Left cardiac atrium (tissue), 4 donors: ENCODE results near the gene ERG28. TPM values are rescaled to one million over a fixed set of nuclear protein-coding genes. Genes with fewer than 3 reads are reported as not detected.
"Not testable (repeated sequence)": the region's sequence is repeated elsewhere in the genome, so short reads cannot be mapped to it uniquely, and the experiment has no call there.

ENCODE experiments used
- ATAC-seq, 2 donors: fragments of 200-7000 bp; cut with Tn5 transposase; one replicate each; pipeline ENCODE4 v1.9.1; 2020; ENCODE audit warnings: mild to moderate bottlenecking in 2 of 2, moderate library complexity in 2 of 2
- DNase-seq: peaks from one replicate; pipeline ENCODE4 v3.0.0-alpha.2; 2020
- intact Hi-C, 2 donors: fragments of 100-400 bp; cut with DNase I; formaldehyde crosslinking; loops; one replicate each; pipeline versions ENCODE4 v1.14.1 to v1.15.1; 2022 to 2023
- long read RNA-seq: library from polyadenylated mRNA; unstranded; transcript quantifications from one replicate; pipeline ENCODE4 v2.0.0, GENCODE V29; 2021
- total RNA-seq, 2 donors: library from RNA; stranded (reverse); fragmentation: NEBNext Ultra II Directional; extraction: Animal tissue kit (Norgen Biotek cat#: 25700); gene quantifications; one replicate each; pipeline ENCODE4 v1.2.1, GENCODE V29; 2021
- donor health status: DM: no; HTN: yes; CAD: no.
- donor health status: DM: no; HTN: yes; CAD: no; lungs with severe emphysema.
- donor health status: DM: yes; HTN: yes; CAD: no.
- donor health status: Dilated cardiomyopathy.

Gene ERG28, protein sequence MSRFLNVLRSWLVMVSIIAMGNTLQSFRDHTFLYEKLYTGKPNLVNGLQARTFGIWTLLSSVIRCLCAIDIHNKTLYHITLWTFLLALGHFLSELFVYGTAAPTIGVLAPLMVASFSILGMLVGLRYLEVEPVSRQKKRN
- 1 to 10 TPM; 8.8 to 9.0 TPM for total RNA-seq
- long read RNA-seq, transcript ERG28-201 (5 exons, 2,633 nt), result major isoform, 15 of 15 reads
- long read RNA-seq, partial matches to known transcripts, result 0 of 15 reads
- long read RNA-seq, other reads (novel, unspliced or antisense), result 0 of 15 reads

DNA sequence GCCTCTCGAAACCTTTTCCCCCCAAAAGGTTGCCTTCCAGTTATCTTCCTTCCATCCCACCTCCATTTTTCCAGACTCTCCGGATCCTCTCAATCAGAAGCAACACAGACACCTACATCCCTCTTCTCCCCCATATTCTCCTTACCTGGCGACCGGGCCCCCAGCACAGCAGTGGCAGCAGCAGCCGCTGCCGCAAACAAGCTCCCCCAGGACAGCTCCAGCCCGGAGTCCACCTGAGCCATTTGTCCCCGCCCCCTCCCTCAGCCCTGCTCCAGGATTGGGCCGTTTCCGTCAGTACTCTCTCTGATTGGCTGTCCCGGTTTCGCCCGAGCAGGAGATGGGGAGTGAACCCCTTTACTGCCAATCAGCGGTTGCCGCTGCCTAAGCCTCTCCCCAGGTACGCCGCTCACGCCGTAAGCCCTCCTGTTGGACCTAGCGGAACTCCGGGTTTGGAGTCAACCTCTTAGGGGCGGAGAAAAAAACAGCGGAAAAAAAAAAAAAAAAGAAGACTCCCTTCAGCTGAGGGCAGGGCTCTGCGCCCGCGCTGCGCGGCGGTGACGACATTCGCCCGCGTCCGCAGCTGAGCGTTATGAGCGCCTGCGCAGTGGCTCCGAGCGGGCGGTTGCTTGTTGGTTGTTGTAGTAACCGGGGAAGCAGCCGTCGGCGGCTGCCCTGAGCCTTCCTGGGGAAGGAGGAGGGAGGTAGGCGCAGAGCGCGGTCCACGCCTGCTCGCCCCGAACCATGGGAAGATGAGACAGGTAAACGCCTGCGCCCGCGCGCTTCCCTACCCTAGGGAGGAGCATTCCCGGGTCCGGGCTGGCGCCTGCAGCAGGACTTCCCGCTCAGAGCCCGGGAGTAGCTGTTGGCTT, at the start of gene ERG28, which contains the start of gene TTLL5:
Gene ERG28, minus strand, starts transcription at position 247 of the 869 bp plus-strand sequence. CDS start 3,374 bp downstream, outside the sequence.
Gene TTLL5, plus strand, starts transcription at position 617 of the 869 bp plus-strand sequence. CDS start 1,904 bp downstream, outside the sequence.
- peak; percentile 96 for DNase-seq
- ATAC-seq, result peak; percentile 98
- intact Hi-C loops, result no loop called here

DNA sequence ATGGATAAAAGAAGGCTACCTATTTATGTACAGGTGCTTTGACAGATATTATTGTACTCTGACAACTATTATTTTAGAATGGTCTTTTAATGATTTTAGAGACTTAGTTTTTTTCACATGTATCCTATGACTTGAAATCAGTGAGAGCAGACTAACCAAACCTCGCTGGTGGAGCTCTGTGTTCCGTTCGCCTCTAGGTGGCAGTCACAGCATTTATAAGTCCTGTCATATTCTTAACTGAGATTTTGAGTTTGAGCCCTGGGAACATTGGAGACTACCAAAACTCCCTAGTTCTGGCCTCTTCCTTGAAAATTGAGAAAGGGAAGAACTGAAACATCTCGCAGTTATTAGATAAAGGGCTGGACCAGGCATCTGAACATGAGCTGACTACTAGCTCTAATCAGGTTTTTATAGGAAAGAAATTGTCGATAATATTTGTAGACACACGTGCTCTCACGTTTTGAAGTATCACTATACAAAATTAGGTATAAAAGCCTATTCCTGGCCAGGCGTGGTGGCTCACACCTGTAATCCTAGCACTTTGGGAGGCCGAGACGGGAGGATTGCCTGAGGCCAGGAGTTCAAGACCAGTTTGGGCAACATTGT, 48.6 kb upstream of the ERG28 start:
- DNase-seq, result peak; percentile 80
- ATAC-seq, result peak; percentile 48 to 56
- intact Hi-C loops, result no loop called here

DNA sequence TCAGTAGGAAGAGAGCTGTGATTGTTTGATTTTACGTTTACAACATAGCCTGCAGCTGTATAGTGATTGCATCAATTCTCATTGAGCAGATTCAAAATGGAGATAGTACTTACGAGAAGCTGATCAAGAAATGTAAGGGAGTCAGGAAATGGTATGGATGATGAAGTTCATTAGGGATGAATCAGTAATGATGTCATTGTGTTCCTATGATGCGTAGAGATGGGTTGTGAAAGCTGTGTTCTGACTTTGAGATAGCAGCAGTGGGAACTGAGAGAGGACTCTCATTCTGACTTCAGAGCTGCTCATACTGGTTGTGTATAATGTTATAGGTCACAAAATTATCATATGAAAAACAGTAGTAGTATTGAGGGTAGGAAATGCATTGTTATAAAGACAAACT, 44.3 kb upstream of the ERG28 start:
- ATAC-seq (no peak), DNase-seq (no peak)
- intact Hi-C loops, result no loop called here

DNA sequence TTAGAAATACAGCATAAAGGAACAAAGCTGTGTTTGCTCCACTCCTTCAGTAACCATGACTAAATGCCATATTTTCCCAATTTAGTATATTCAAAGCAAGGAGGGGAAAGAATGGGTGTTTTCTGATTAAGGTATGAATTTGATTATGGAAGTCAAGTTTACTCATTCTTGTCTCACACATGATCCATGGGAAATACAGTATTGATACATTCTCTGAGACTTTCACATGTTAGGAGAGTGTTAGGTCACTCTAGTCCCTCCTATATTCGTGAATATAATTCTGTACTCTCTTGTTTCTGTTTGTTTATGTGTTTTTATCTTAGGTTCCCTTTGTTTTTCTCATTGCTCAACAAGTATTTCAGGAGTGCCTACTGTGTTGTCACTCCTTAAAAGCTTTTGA, 42.8 kb upstream of the ERG28 start:
- intact Hi-C loops, result no loop called here
- DNase-seq (no peak), ATAC-seq (no peak)

DNA sequence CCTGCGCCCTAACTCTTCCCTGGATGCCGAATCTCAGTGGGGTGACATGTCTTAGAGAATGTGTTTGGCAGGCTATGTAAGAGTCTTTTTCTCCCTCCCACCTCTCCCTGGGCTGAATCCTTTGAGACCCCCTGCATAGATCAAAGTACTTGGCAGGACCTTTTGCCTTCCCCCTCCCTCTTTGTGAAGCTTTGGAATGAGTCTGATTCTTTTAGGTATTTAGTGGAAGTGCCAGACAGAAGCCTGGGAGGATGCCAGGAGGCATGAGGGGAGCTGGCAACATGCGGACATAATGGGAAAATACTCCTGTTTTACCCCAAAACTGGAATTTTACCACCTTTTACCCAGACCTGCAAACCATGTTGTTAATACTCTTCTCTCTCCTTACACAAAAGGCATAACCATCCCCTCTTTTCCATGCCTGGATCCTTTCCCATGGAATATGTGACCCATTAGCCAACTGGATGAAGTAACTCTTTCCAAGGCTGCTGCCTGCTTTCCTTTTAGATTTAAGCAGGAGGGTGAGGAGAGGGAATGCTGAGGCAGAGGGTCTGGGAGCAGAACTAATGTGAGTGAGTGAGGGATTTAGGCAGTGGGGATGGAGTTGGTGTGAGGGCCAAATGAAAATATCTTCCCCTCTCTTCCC, 42.1 kb upstream of the ERG28 start:
- intact Hi-C loops, result no loop called here
- DNase-seq, result no peak
- peak; percentile 56 for ATAC-seq

DNA sequence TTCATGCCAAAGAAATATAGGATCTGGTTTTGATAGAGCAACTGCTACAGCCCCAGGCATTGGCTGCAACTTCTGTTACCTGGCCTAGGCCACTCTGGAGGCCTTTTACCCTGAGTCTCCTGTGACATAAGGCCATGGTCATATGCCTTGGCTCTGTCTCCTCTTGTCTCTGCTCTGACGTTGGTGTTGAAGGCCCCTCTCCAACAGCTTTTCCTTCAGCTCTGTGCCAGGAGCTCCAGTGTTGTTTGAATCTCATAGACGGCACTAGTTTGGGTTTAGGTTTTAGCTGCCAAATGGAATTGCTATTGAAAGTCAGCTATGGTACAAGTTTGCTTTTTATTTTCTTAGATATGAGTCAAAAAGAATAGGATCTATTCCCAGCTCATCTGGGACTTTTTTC, 41.4 kb upstream of the ERG28 start:
- ATAC-seq (peak; percentile 76 to 77), DNase-seq (peak; percentile 29)
- intact Hi-C loops, result no loop called here

DNA sequence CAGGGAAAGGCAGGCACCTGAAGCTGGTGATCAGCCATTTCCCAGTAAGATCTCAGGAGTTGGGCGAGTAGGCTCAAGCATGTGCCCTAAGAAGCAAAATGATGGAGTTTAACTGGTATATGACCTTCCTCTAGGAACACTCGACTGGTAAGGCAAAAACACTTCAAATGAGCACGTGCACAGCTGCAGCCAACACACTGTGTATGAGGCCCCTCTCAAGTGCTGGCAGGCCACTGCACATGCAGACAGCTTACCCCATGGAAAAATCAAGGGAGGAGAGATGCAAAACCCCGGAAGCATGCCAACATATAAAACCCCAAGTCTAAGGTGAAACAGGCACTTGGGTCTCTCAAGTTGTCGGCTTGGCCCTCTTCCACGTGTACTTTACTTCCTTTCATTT, 39.6 kb upstream of the ERG28 start:
- DNase-seq, result no peak
- intact Hi-C loops, result no loop called here
- ATAC-seq, result no peak

DNA sequence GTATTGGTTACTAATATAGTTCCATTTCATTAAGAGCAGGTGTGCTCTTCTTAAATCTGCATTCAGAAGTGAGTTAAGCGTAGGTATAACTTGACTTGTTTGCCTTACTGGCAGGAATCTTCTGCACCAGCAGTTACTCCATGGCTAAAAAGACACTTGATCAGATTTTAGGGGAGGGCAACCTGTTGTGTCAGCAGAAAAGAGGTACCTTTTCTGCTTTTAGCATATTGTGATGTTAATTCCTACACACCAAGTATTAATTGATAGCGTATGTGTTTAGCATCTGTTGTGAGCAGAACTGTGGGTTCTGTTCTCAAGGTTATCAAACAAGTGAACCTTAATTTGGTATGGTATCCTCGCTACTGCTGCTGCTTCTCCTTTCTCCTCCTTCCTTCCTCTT, 38.7 kb upstream of the ERG28 start:
- intact Hi-C loops, result no loop called here

DNA sequence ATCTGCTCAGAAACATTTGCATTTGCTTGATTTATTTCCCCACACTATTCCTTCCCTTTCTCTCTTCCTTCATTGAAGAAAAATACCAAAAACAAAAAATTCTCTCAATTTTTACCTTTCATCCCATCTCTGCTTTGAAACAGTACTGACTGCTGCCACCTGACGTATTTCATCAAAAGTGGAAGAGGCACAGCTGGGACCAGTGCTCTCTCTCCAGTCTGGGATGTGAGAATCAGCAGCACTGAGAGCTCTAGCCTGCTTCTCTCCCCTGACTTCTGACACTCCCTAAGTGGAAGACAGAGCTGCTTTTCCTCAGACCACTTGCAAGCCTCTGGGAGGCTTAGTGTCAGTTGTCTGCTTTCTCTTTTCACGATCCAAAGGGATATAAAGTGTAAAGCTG, 37.2 kb upstream of the ERG28 start:
- DNase-seq, result no peak
- intact Hi-C loops, result no loop called here
- no peak for ATAC-seq

More for the DNA sequence above, 38.7 kb upstream of the ERG28 start:
- ATAC-seq, result no peak
- DNase-seq, result no peak

DNA sequence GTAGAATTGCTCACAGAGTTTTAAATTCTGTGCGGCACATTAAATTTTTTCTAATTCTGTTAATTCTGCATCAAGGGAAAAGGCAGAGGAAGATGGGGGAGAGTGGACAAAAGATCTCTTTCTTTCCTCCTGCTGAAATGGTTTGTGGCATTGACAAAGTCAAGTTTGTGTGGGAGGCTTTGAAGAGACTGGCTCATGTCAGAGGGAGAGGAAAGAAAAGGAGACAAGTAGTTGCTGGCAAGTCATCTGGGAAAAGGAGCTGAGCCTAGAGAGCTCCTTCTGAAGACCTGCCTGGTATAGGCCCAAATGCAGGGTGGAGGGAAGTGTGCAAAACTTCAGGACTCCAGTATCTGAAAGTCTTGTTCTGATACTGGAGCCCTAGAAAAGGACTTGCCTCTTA, 36.7 kb upstream of the ERG28 start:
- intact Hi-C loops, result no loop called here
- ATAC-seq (no peak), DNase-seq (no peak)

DNA sequence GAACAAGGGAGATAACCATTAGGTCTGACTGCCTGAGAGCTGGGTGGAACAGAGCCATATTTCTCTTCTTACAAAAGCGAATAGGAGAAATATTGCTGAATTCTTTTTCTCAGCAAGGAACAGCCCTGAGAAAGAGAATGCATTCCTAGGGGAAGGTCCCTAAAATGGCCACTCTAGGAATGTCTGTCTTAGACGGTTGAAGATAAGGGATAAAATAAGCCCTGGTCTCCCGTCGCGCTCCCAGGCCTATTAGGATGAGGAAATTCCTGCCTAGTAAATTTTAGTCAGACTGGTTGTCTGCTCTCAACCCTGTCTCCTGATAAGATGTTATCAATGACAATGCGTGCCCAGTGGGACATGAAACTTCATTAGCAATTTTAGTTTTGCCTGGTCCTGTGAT, 34.3 kb upstream of the ERG28 start:
- DNase-seq, intact Hi-C loops, ATAC-seq: not testable (repeated sequence)

DNA sequence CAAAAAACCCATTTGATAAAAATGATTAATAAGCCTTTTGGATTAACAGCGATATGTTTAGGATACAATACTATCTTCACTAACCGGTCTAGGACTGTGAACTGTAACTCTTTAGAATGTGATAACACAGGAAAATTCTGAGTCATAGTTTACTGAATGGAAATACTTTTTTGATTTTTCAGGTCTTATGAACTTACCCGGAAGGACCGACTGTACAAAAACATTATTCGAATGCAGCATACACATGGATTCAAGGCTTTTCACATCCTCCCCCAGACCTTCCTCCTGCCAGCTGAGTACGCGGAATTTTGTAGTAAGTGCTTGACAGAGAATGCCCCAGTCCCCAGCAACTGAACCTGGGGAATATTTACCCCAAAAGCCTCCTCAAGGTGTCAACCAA, 29.3 kb upstream of the ERG28 start:
- intact Hi-C loops, result no loop called here

DNA sequence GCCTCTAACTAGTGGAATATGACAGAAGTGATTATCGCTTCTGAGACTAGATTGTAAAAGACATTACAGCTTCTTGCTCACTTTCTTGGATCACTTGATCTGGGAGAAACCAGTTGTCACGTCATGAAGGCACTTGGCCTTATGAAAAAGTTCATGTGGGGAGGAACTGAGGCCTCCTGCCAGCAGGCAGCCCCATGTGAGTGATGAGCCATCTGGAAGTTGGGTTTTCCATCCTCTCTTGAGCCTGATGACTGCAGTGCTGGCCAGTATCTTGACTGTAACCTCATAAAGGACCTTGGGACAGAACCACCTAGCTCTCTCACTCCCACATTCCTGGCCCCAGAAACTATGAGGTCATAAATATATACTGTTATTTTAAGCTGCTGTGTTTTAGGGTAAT, 28.3 kb upstream of the ERG28 start:
- peak; percentile 45 for DNase-seq
- ATAC-seq, result peak in 1 of 2 donors; percentile 55
- intact Hi-C loops, result no loop called here

More for the DNA sequence above, 29.3 kb upstream of the ERG28 start:
- no peak for ATAC-seq
- DNase-seq, result no peak

DNA sequence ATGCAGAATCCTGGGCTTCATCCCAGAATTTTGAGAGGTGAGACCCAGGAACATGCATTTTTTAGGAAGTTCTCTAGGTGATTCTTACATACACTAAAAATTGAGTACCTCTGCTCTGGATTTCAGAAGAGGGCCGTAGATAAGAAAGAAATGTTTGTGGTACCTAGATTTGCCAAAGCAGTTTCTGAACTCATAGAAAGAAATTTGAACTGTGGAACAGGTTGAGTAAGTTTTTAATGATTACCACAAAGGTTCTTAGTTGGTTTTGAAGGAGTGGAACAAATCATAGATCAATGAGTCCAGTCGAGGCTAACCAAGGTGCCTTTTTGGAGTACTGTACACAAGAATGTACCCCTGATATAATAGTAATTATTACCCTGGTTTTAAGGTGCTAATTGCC, 25.2 kb upstream of the ERG28 start:
- intact Hi-C loops, result no loop called here
- ATAC-seq (no peak), DNase-seq (no peak)

DNA sequence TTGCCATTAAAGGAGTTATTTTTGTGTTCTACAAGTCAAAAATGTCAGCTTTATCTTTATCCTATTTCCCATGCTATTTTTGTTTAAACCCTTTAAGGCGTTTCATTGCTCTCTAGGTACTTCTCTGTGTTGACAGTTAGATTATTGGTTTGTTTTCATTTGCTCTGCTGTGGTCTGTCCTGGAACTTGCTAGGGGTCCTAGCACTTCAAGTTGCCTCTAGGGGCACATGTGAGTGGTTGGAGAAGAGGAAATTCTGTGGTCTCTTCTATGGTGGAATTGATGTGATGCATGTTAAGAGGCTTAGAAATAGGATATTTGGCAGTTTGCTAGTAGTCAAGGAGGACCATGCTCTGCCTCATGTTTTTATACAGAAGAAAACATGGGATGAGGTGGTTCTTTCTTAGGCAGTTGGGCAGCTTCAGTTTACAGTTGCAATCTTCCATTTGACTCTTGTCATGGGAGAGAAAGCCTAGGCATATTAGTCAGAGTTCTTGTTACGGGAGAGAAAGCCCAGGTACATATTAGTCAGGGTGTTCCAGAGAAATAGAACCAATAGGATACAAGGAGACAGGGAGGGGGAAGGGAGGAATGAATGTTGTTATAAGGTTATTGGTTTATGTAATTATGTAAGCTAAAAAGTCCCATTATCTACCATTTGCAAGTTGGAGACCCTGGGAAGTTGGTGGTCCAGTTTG, 14.7 kb upstream of the ERG28 start:
- DNase-seq, result no peak
- intact Hi-C loops, result no loop called here
- ATAC-seq, result no peak

DNA sequence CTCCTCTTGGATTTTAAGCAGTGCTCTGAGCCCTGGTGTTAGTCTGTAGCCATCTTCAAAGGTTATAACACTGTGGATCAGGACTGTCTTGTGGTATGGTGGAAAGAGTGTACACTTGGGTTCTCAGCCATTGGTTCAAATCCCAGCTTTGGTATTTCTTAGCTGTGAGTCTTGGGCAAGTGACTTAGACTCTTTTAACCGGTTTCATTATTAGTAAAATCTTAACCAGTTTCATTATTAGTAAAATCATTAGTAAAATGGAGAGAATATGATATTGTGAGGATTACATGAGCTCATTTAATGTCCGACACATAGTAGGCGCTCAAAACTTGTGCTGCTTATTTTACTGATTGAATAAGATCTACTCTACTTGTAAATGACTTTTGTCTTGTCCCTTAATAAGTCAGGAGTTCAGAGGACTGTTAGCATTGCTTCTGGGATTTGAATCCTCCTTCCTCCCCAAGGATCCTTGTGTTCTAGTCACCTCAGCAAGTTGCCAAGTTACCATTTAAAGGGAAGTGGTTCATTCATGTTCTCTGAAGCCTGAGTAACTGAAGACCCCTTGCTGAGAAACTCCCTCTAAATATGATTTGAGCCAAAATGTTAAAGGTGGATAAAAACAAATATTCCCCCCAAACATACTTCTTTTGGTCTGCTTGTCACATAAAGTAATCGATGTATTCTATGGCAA, 12.8 kb upstream of the ERG28 start:
- intact Hi-C loops, result no loop called here
- ATAC-seq (no peak), DNase-seq (no peak)

DNA sequence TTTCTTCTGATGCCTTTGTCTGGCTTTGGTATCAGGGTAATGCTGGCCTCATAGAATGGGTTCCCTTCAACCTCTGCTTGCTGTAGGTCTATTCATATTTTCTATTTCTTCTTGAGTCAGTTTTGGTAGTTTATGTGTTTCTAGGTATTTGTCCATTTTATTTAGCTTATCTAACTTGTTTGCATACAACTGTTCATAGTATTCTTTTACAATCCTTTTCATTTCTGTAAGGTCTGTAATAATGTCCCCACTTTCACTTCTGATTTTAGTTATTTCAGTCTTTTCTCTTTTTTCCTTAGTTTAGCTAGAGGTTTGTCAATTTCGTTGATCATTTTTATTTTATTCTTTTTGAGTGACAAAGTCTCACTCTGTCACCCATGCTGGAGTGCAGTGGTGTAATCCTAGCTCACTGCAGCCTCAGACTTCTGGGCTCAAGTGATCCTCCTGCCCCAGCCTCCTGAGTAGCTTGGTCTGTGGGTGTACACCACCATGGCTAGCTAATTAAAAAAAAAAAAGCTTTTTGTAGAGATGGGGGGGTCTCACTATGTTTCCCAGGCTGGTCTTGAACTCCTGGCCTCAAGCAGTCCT, 12.0 kb upstream of the ERG28 start:
- DNase-seq (no peak), ATAC-seq (no peak)
- intact Hi-C loops, result no loop called here
